Smooth muscle cell (in vitro differentiated cells): Measurements from ENCODE around the gene ZER1. TPM values are rescaled to one million over a fixed set of nuclear protein-coding genes. Genes with fewer than 3 reads are reported as not detected.

Experiments
- DNase-seq: peaks from one replicate; lab custom pipeline; 2025; ENCODE audit not compliant: unreplicated experiment; lab: John Stamatoyannopoulos, UW
- H2AFZ ChIP-seq: fragments of 200-600 bp; sonication (generic); 2 replicates; pipeline ENCODE4 v1.6.0; 2016; ENCODE audit warnings: antibody characterized with exemption, low read depth, mild to moderate bottlenecking
- H3F3A ChIP-seq: fragments of 200-600 bp; sonication (generic); 2 replicates; pipeline ENCODE4 v1.6.0; 2017; ENCODE audit warnings: antibody characterized with exemption, low read depth
- H3K27ac ChIP-seq: fragments of 200-600 bp; sonication (generic); 2 replicates; pipeline ENCODE4 v1.5.1; 2016; ENCODE audit warnings: low read depth, mild to moderate bottlenecking
- H3K27me3 ChIP-seq: fragments of 200-600 bp; sonication (generic); 2 replicates; pipeline ENCODE4 v1.6.1; 2016; ENCODE audit warnings: low read depth, mild to moderate bottlenecking
- H3K36me3 ChIP-seq: fragments of 200-600 bp; sonication (generic); 2 replicates; pipeline ENCODE4 v1.5.1; 2016; ENCODE audit warnings: low read depth
- H3K4me1 ChIP-seq: fragments of 200-600 bp; sonication (generic); 2 replicates; pipeline ENCODE4 v1.5.1; 2016; ENCODE audit warnings: low read depth
- H3K4me2 ChIP-seq: fragments of 200-600 bp; sonication (generic); 2 replicates; pipeline ENCODE4 v1.6.0; 2016; ENCODE audit warnings: mild to moderate bottlenecking
- H3K4me3 ChIP-seq: fragments of 200-600 bp; sonication (generic); 2 replicates; pipeline ENCODE4 v1.5.1; 2016; ENCODE audit warnings: mild to moderate bottlenecking
- H3K79me2 ChIP-seq: fragments of 200-600 bp; sonication (generic); 2 replicates; pipeline ENCODE4 v1.6.0; 2016; ENCODE audit warnings: low read depth, mild to moderate bottlenecking
- H3K9ac ChIP-seq: fragments of 200-600 bp; sonication (generic); 2 replicates; pipeline ENCODE4 v1.6.0; 2016; ENCODE audit warnings: low read depth
- H3K9me3 ChIP-seq: fragments of 200-600 bp; sonication (generic); replicated peaks from 2 replicates; pipeline ENCODE4 v1.5.1; 2016; ENCODE audit warnings: low read depth
- H4K20me1 ChIP-seq: fragments of 200-600 bp; sonication (generic); 2 replicates; pipeline ENCODE4 v1.6.0; 2016; ENCODE audit warnings: low read depth
- CTCF ChIP-seq: fragments of 200-600 bp; sonication (generic); IDR thresholded peaks from 2 replicates; pipeline ENCODE4 v1.5.1; 2017; ENCODE audit warnings: borderline replicate concordance, mild to moderate bottlenecking, antibody characterized with exemption; ENCODE audit not compliant: insufficient read depth, poor library complexity, severe bottlenecking
- WGBS: methylation state at CpG from one replicate; pipeline ENCODE4 v1.1.7; 2016; ENCODE audit warnings: low lambda C conversion rate; 5-methylcytosine and 5-hydroxymethylcytosine counted together
- polyA plus RNA-seq: library from polyadenylated mRNA; unstranded; fragments of >200 nt; fragmentation: Nextera tagmentation; extraction: Ambion mirVana; gene quantifications from 2 replicates; pipeline ENCODE4 v1.2.1, GENCODE V29; 2016
- total RNA-seq: library from RNA; depleted of rRNA; stranded (reverse); fragments of >200 nt; gene quantifications from 2 replicates; pipeline ENCODE4 v1.2.3, GENCODE V29; 2014

Gene ZER1
- total and polyA plus RNA-seq, 2 experiments from 2014 or later: 30.6 to 38.4 TPM

- H3K9ac ChIP-seq: no peak overlapping the region
- DNase-seq: no peak
- H3F3A ChIP-seq: no peaks in the 10 kb centered on the region
- no peaks in the 10 kb centered on the region for H3K4me1 ChIP-seq
- H3K4me2 ChIP-seq: no peak overlapping the region
- 91% methylated on average over 23 of the region's 24 CpGs for WGBS
- no peak overlapping the region for H3K27ac ChIP-seq
- no peaks in the 10 kb centered on the region for H3K36me3 ChIP-seq
- H3K27me3 ChIP-seq: no peaks in the 10 kb centered on the region
- no peak overlapping the region for H3K4me3 ChIP-seq
- H3K9me3 ChIP-seq: no peaks in the 10 kb centered on the region
- no peak overlapping the region for H2AFZ ChIP-seq
- TF ChIP-seq CTCF: no peak
- no peaks in the 10 kb centered on the region for H3K79me2 ChIP-seq
- H4K20me1 ChIP-seq: no peaks in the 10 kb centered on the region
Observed at GRCh38 chr9:128714586-128715435, 56.9 kb downstream of the ZER1 start.

- Histone ChIP-seq H3K79me2 (no peaks in the 10 kb centered on the region), H3K27me3 (no peaks in the 10 kb centered on the region), H3K27ac (no peak overlapping the region), H3K9ac (no peak overlapping the region), H3K4me2 (no peak overlapping the region), H4K20me1 (no peaks in the 10 kb centered on the region), H3K9me3 (no peaks in the 10 kb centered on the region), H2AFZ (no peak overlapping the region), H3K4me1 (no peaks in the 10 kb centered on the region), H3K4me3 (no peak overlapping the region), H3K36me3 (no peaks in the 10 kb centered on the region), H3F3A (no peaks in the 10 kb centered on the region)
- no peak for TF ChIP-seq CTCF
- no peak for DNase-seq
- WGBS: 96% methylated on average over 19 of the region's 19 CpGs
Observed at GRCh38 chr9:128713941-128714573, 57.7 kb downstream of the ZER1 start.

DNA sequence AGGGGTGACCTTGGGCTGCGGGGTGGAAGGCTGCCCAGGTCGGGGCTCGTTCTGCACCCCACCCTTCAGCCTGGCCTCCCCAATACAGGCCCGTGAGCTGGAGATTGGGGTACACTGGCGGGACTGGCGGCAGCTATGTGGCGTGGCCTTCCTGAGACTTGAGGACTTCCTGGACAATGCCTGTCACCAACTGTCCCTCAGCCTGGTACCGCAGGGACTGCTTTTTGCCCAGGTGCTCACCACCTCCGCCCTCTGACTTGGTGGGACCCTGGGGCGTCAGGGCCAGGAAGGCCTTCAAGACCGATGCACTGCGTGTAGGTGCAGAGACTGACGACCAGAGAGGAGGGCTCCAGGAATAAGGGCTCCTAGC lies 58.3 kb downstream of the ZER1 start:
- no peaks in the 10 kb centered on the region for H3K9me3 ChIP-seq
- H3K27ac ChIP-seq: no peak overlapping the region
- H3F3A ChIP-seq: no peaks in the 10 kb centered on the region
- no peaks in the 10 kb centered on the region for H3K27me3 ChIP-seq
- H3K4me1 ChIP-seq: no peaks in the 10 kb centered on the region
- no peak overlapping the region for H3K9ac ChIP-seq
- 96% methylated on average over 12 of the region's 13 CpGs for WGBS
- no peak overlapping the region for H3K4me2 ChIP-seq
- H2AFZ ChIP-seq: no peak overlapping the region
- no peaks in the 10 kb centered on the region for H3K79me2 ChIP-seq
- H3K36me3 ChIP-seq: no peaks in the 10 kb centered on the region
- H3K4me3 ChIP-seq: no peak overlapping the region
- no peaks in the 10 kb centered on the region for H4K20me1 ChIP-seq
- no peak for DNase-seq
- TF ChIP-seq CTCF: no peak
